ENCODE measurements around the gene S100A3. TPM values are rescaled to one million over a fixed set of nuclear protein-coding genes. Genes with fewer than 3 reads are reported as not detected.
A peak's percentile ranks its signal among the peaks of the same experiment; 100 is the strongest.

Gene S100A3
- total RNA-seq, 2 donors from 2014 or later = not detected

DNA sequence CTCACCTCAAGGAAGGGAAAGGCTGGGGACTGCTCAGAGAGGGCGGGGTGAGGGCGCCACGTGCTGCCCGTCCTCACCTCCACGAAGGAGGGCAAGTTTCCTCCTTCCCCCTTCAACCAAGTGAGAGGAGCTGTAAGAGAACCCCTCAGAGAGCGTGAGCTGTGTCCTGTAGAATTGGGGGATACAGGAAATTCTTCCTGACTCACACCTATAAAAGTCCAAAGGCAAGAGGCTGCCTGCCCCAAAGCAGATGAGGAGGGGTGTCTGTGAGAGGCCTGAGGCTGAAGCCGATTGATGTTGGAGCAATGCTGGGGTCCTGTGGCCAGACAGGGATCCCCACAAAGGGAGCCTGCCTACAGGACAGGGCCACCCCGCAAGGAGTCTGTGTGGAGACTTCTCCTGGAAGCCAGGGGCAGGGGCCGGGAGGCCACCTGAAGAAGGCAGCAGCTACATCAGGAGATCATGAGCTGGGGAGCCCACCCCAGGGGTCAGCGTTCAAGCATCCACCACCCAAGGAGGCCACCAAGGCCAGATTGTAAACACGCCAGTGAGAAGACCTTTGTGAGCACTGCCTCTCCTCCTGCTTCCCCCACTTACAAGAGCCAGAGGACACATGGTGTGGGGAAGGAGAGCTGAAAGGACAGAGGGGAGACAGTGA lies 41.0 kb downstream of the S100A3 start:
- H3K4me1 Mint-ChIP-seq = no peaks in the 10 kb centered on the region
- no peak overlapping the region for H3K4me3 Mint-ChIP-seq
- H3K27me3 Mint-ChIP-seq = no peaks in the 10 kb centered on the region
- peak overlapping the region; percentile 38 for H3K27ac Mint-ChIP-seq
- no peak for ATAC-seq (replicated peaks)
- no peaks in the 10 kb centered on the region for H3K9me3 Mint-ChIP-seq
- no peaks in the 10 kb centered on the region for H3K36me3 Mint-ChIP-seq (ENCODE audit: low read depth)

DNA sequence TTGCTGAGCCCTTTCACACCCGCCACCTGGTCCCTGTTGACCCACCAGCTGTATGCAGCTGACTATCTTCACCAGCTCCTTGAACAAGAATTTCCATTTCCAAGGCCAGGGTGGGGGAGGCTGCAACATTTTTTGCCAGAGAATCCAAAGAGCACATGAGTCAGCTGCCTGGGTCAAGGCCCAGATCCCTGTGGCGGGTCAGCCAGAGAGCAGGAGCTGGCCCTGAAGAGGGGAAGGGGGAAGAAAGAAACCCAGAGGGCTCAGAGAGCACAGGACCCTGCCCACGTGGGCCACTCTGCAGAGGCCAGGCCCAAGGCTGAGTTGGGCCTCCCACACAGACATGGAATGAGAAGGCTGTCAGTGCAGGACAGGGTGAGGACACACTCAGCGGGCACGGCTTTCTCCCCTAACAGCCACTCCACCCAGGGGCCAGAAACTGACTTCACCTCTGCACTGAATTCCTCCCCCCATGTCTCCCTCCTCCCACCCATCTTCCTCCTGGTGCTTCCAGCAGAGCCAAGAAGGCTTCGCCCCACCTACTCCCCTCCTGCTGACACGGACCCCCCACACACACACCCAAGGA lies 42.1 kb downstream of the S100A3 start:
- H3K4me1 Mint-ChIP-seq = no peaks in the 10 kb centered on the region
- H3K9me3 Mint-ChIP-seq = no peaks in the 10 kb centered on the region
- no peaks in the 10 kb centered on the region for H3K36me3 Mint-ChIP-seq (ENCODE audit: low read depth)
- H3K4me3 Mint-ChIP-seq = no peak overlapping the region
- ATAC-seq (replicated peaks) = no peak
- H3K27ac Mint-ChIP-seq = no peak overlapping the region
- no peaks in the 10 kb centered on the region for H3K27me3 Mint-ChIP-seq

DNA sequence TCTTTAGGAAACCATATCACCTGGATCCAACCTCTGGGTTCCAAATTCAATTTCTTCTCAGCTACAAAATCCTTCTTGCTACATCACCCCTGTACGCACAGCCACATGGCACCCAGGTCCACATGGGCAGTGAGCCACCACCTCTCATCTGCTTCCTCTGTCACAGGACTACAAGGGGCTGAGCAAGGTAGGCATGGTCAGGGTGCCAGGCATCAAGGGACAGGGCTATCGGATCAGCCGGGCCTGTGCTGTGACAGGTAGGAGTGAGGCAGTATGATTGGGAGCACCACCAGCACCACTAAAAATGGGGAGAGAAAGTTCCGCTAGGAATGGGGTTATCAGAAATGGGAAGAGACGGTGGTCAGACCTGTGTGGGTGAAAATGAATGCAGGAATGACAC lies 42.7 kb downstream of the S100A3 start:
- no peak for ATAC-seq (replicated peaks)
- Mint-ChIP-seq H3K27me3 (no peaks in the 10 kb centered on the region), H3K36me3 (ENCODE audit: low read depth) (no peaks in the 10 kb centered on the region), H3K4me1 (no peaks in the 10 kb centered on the region), H3K27ac (no peak overlapping the region), H3K4me3 (no peak overlapping the region), H3K9me3 (no peaks in the 10 kb centered on the region)

DNA sequence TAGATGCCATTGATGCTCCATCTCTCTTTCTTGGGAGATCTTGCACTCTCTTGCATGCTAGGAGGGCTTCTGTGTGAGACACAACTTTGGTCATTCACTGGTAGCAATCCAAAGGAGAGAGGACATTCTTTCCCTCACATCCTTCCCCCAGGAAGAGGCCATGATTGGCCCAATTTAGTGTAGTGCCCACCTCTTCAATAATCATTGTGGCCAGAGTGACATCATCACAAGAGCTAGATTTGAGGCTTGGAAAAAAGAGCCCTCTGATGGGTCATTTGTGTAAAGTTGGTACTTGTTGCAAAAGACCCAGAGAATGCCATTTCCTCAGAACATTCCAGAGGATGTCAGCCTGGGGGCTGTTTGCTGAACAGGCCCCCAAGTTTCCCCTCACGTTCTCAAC lies 43.5 kb downstream of the S100A3 start:
- Mint-ChIP-seq H3K4me1 (no peaks in the 10 kb centered on the region), H3K4me3 (no peak overlapping the region), H3K36me3 (ENCODE audit: low read depth) (no peaks in the 10 kb centered on the region), H3K27ac (no peak overlapping the region), H3K9me3 (no peaks in the 10 kb centered on the region), H3K27me3 (no peaks in the 10 kb centered on the region)
- no peak for ATAC-seq (replicated peaks)

DNA sequence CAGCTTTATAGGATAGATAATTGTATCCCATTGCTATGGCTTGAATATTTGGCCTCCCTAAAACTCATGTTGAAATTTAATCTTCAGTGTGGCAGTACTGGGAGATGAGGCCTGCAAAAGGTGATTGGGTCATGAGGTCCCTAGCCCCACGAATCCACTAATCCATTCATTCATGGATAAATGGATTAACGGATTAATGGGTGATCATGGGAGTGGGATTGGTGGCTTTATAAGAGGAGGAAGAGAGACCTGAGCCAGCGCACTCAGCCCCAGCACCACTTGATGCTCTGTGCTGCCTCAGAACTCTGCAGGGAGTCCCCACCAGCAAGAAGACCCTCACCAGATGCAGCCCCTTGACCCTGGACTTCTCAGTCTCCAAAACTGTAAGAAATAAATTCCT lies 45.3 kb downstream of the S100A3 start:
- no peak overlapping the region for H3K4me3 Mint-ChIP-seq
- H3K9me3 Mint-ChIP-seq = no peaks in the 10 kb centered on the region
- no peak for ATAC-seq (replicated peaks)
- H3K36me3 Mint-ChIP-seq (ENCODE audit: low read depth) = no peaks in the 10 kb centered on the region
- peaks cover 8% of the 10 kb centered on the region for H3K27me3 Mint-ChIP-seq
- H3K27ac Mint-ChIP-seq = no peak overlapping the region
- no peaks in the 10 kb centered on the region for H3K4me1 Mint-ChIP-seq

DNA sequence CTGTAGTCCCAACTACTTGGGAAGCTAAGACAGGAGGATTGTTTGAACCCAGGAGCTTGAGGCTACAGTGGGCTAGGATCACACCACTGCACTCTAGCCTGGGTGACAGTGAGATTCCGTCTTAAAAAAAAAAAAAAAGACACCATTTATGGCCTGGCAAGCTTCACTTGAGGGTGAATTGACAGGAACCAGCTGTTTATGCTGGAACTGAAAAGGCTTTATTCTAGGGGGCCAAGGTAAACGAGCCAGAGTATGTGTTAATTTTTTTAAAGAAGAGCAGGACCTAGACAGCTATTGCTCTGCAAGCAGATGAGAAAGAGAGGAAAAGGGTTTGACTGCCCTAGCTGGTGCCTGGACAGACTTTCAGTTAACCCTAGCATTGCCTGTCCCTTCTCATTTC lies 50.3 kb downstream of the S100A3 start:
- H3K27me3 Mint-ChIP-seq = peaks cover 22% of the 10 kb centered on the region
- H3K9me3 Mint-ChIP-seq = no peaks in the 10 kb centered on the region
- no peak overlapping the region for H3K27ac Mint-ChIP-seq
- H3K36me3 Mint-ChIP-seq (ENCODE audit: low read depth) = no peaks in the 10 kb centered on the region
- H3K4me1 Mint-ChIP-seq = no peaks in the 10 kb centered on the region
- H3K4me3 Mint-ChIP-seq = no peak overlapping the region
- ATAC-seq (replicated peaks) = no peak

Other genes starting within 250 kb of the S100A3 start
- not detected for gene PGLYRP3, start 236.3 kb downstream of the S100A3 start, total RNA-seq
- gene PGLYRP4, start 200.4 kb downstream of the S100A3 start, total RNA-seq = under 1 TPM; 0.22 to 0.26 TPM
- gene S100A9, start 191.4 kb downstream of the S100A3 start, total RNA-seq = under 1 TPM in 1 of 2 donors, not detected in 1; 0.66 TPM
- not detected for gene S100A12, start 173.6 kb downstream of the S100A3 start, total RNA-seq
- not detected for gene S100A8, start 158.2 kb downstream of the S100A3 start, total RNA-seq
- not detected for gene S100A7A, start 132.7 kb downstream of the S100A3 start, total RNA-seq
- not detected for gene S100A7, start 88.6 kb downstream of the S100A3 start, total RNA-seq
- 100 to 1,000 TPM; 530 to 753 TPM for gene S100A6, start 13.3 kb downstream of the S100A3 start, total RNA-seq
- gene S100A5, start 8.3 kb downstream of the S100A3 start, total RNA-seq = 1 to 10 TPM; 3.2 to 9.6 TPM
- gene S100A4, start 3.5 kb downstream of the S100A3 start, total RNA-seq = 1,000 to 10,000 TPM; 1,035 to 1,445 TPM
- 10 to 100 TPM; 10.1 to 10.7 TPM for gene S100A2, start 16.6 kb upstream of the S100A3 start, total RNA-seq
- gene S100A16, start 63.9 kb upstream of the S100A3 start, total RNA-seq = not detected
- gene S100A14, start 67.1 kb upstream of the S100A3 start, total RNA-seq = under 1 TPM in 1 of 2 donors, not detected in 1; 0.71 TPM
- gene S100A13, start 78.2 kb upstream of the S100A3 start, total RNA-seq = 1 to 10 TPM; 6.8 to 7.9 TPM
- not detected for gene S100A1, start 79.2 kb upstream of the S100A3 start, total RNA-seq
- 10 to 100 TPM; 70.6 to 88.6 TPM for gene CHTOP, start 84.8 kb upstream of the S100A3 start, total RNA-seq
- gene SNAPIN, start 109.4 kb upstream of the S100A3 start, total RNA-seq = 10 to 100 TPM; 27.3 to 29.0 TPM
- 100 to 1,000 TPM; 153 to 245 TPM for gene ILF2, start 121.7 kb upstream of the S100A3 start, total RNA-seq
- under 1 TPM in 1 of 2 donors, not detected in 1; 0.19 TPM for gene NPR1, start 129.4 kb upstream of the S100A3 start, total RNA-seq
- gene INTS3, start 178.8 kb upstream of the S100A3 start, total RNA-seq = 100 to 1,000 TPM in 1 of 2 donors, 10 to 100 TPM in 1; 49.5 to 103 TPM
- 1 to 10 TPM; 9.7 to 9.8 TPM for gene SLC27A3, start 226.1 kb upstream of the S100A3 start, total RNA-seq

Data from activated T-helper 17 cell treated with anti-CD3 and anti-CD28 coated beads, Interleukin-2, amount 50 U/mL, for 72 hours (primary cell).